ENCODE results near the gene DLK1.

DLK1 gene

DNA sequence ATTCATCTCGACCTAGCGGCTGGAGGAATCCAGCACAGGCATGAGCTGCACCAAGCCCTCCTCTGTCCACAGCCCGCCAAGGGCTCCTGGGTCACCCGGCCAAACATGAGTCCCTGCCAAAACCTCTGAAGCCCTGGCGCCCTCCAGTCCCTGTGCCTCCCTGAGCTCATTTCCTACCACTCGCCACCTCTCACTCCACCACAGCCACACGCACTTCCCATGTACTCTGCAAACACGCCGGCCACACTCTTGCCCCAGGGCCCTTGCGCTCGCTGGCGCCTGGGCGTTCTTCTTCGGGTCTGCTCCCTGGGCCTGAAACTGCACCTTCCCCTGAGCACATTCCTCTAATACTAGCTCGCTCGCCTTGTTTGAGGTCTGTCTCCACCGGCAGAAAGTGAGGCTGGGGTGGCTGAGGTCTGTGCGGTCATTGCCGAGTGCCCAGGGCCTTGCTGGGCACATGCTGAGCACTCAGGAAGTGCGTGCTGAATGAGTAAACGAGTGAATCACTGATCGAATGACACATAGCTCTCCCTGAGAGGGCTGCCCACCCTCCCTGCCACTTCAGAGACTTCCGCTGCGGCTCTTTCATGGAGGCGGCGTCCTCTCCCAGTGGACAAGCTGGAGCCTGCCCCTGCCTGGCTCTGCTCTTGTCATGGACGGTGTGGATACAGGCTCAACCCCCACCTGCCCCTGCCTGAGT lies 33.7 kb upstream of the DLK1 start:
- DNase-seq (ENCODE audit: low spot score): no peak
- TF ChIP-seq, protein P1, sequence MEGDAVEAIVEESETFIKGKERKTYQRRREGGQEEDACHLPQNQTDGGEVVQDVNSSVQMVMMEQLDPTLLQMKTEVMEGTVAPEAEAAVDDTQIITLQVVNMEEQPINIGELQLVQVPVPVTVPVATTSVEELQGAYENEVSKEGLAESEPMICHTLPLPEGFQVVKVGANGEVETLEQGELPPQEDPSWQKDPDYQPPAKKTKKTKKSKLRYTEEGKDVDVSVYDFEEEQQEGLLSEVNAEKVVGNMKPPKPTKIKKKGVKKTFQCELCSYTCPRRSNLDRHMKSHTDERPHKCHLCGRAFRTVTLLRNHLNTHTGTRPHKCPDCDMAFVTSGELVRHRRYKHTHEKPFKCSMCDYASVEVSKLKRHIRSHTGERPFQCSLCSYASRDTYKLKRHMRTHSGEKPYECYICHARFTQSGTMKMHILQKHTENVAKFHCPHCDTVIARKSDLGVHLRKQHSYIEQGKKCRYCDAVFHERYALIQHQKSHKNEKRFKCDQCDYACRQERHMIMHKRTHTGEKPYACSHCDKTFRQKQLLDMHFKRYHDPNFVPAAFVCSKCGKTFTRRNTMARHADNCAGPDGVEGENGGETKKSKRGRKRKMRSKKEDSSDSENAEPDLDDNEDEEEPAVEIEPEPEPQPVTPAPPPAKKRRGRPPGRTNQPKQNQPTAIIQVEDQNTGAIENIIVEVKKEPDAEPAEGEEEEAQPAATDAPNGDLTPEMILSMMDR (IDR thresholded peaks at IDR 0.05; ENCODE audit: extremely low read depth, insufficient read depth, missing control alignments): no peak
- in situ Hi-C loops (cut with MboI; ENCODE audit: low pct_unique_long_range_greater_than_20kb, low sequenced_read_pairs, unreplicated experiment): no loop called here

DNA sequence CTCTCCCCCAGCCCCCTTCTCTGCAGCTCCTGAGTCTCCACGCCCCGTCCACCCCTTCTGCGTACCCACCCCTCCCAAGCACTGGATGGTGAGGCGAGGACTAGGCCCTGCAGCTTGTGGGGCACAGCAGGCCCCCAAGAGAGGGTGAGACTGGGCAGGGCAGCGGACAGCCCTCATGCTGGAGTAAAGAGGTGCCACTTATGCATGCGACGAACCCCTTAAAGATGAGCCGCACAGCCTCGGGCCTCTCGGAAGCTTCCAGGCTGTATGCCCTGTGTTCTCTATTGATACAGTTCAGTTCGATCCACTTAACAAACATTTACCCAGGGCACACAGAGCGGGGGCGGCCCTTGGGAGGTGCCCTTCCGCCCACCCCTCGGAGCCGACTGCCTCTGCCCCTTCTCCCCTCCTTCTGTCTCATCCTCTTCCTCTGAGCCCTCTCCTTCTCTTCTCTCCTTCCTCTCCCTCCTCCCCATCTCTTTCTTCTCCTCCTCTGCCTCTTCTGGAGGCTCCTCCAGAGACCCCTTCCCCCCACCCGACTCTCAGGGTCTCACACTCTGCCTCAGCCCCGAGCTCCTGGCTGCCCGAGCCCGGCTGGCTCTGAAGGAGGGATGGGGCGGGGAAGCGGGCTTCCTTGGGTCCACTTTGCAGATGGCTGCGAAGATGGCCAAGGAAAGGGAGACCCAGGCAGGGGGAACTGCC lies 32.7 kb upstream of the DLK1 start:
- in situ Hi-C loops (cut with MboI; ENCODE audit: low pct_unique_long_range_greater_than_20kb, low sequenced_read_pairs, unreplicated experiment): no loop called here
- DNase-seq (ENCODE audit: low spot score): no peak
- TF ChIP-seq, protein P1 (IDR thresholded peaks at IDR 0.05; ENCODE audit: extremely low read depth, insufficient read depth, missing control alignments): no peak

DNA sequence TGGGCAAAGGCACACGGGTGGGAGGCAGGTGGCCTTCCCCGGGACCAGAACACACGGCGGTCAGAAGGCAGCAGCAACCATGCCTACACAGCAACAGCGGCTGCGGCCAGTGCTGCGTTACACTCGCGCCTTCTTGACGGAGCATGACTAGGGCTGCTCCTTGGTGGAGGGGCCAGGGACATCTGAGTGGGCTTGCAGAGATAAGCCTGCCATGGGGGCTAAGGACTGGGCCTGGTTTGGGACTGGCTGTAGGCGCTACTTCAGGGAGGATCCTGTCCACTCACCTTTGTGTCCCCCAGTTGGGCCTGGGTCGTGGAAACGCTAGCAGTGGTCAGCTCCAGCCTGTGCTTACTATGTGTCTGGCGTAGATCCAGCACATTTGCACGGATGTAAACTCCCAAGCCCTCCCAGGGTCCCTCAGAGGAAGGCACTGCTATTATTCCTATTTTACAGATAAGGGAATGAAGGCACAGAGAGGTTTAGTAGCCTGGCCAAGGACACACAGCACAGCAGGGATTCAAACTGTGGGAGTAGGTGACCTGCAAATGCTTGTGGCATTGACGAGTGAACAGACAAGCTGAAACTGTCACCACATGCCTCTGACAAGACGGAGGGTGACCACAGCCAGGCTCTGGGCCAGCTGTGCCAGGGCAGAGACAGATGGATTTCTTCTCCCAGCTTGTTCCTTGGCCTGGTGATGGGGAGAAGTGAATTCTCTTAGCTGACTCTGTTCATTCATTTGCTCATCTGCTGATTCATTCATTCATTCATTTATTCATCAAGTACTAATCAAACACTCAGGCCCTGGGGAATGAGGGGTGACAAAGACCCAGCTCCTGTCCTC lies 31.9 kb upstream of the DLK1 start:
- DNase-seq (ENCODE audit: low spot score): no peak
- TF ChIP-seq, protein P1 (IDR thresholded peaks at IDR 0.05; ENCODE audit: extremely low read depth, insufficient read depth, missing control alignments): no peak
- in situ Hi-C loops (cut with MboI; ENCODE audit: low pct_unique_long_range_greater_than_20kb, low sequenced_read_pairs, unreplicated experiment): no loop called here

DNA sequence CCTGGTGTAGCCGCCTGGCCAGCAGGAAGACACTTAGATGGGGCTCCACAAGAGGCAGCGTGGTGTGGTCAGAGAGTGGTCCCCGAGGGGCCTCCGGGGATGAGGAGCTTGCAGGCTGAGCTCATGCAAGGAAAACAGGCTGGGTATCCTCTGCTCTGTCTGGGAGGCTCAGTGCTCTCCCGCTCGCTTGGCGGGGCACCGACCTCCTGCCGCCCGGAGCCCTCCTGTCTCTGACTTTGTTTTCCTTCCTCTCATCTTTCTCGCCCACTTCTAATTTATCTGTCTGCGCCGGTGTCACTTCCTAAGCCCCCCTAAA lies 31.3 kb upstream of the DLK1 start:
- DNase-seq (ENCODE audit: low spot score): no peak
- TF ChIP-seq, protein P1 (IDR thresholded peaks at IDR 0.05; ENCODE audit: extremely low read depth, insufficient read depth, missing control alignments): no peak
- in situ Hi-C loops (cut with MboI; ENCODE audit: low pct_unique_long_range_greater_than_20kb, low sequenced_read_pairs, unreplicated experiment): no loop called here

DNA sequence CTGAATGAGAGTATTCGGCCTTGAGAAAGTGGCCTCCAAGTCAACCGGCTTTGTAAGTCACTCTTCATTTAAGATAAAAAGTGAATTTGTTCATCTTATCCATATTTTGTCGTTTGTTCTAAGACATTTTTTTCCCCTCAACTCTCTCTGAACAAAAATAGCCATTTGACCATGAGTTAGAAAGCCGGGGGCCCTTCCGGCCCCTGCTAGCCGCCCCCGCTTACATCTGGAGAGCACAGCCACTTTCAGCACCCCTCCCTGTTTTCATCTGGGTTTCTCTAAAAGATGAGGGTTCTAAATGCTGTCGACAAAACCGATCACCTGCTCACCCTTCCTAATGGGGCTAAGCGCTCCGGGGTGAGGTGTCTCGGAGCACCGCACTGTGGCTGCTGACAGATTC lies 30.7 kb upstream of the DLK1 start:
- in situ Hi-C loops (cut with MboI; ENCODE audit: low pct_unique_long_range_greater_than_20kb, low sequenced_read_pairs, unreplicated experiment): no loop called here
- TF ChIP-seq, protein P1 (IDR thresholded peaks at IDR 0.05; ENCODE audit: extremely low read depth, insufficient read depth, missing control alignments): no peak
- no peak for DNase-seq (ENCODE audit: low spot score)

DNA sequence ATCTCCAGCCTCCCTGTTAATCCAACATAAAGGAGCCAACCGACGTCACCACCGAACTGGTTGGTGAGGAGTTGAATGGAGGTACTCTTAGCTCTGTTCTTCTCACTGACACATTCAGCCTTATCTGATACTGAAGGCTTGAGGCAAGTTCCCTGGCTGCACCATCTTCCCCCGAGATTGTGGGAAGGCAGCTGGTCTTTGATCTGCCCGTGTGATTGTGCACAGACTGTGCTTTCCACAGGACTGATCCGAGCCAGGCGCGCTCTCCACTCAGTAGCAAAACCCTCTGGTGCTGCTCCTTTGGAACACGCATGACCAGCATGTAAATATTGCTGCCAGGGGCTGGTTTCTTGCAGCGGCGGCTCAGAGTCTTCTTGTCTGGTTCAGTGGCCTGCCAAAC lies 30.1 kb upstream of the DLK1 start:
- TF ChIP-seq, protein P1 (IDR thresholded peaks at IDR 0.05; ENCODE audit: extremely low read depth, insufficient read depth, missing control alignments): no peak
- in situ Hi-C loops (cut with MboI; ENCODE audit: low pct_unique_long_range_greater_than_20kb, low sequenced_read_pairs, unreplicated experiment): no loop called here
- DNase-seq (ENCODE audit: low spot score): no peak

Measured in GM13977 (cell line).